ENCODE measurements around the gene ELAC2. TPM values are rescaled to one million over a fixed set of nuclear protein-coding genes. Genes with fewer than 3 reads are reported as not detected.

The ELAC2 gene
- total RNA-seq, 2 donors from 2014 or later, result 66.9 to 104 TPM

GRCh38 chr17:13010959-13011358, 6.9 kb downstream of the ELAC2 start:
- intact Hi-C loops (cut with DNase I), result no loop called here
- no peak for TF ChIP-seq POLR2A (IDR thresholded peaks at IDR 0.05)
- TF ChIP-seq POLR2AphosphoS5 (IDR thresholded peaks at IDR 0.05), result no peak
- TF ChIP-seq CTCF (IDR thresholded peaks at IDR 0.05), result no peak
- 87% methylated on average over 7 of the region's 7 CpGs for WGBS

GRCh38 chr17:13008461-13008860, 9.4 kb downstream of the ELAC2 start:
- DNase-seq (ENCODE audit: low spot score), result no peak
- peaks cover 6 to 13% of the 10 kb centered on the region in 2 donors for H3K36me3 ChIP-seq
- H3K27me3 ChIP-seq (replicated peaks; ENCODE audit: insufficient read depth), result no peaks in the 10 kb centered on the region
- WGBS, result 91% methylated on average over 8 of the region's 8 CpGs
- H3K4me3 ChIP-seq, result no peak overlapping the region
- no peaks in the 10 kb centered on the region for H3K9me3 ChIP-seq
- no peaks in the 10 kb centered on the region for H3K4me1 ChIP-seq (replicated peaks)
- no peak overlapping the region for H3K27ac ChIP-seq
- intact Hi-C loops (cut with DNase I), result loop anchor here (10.0 kb wide), 1 partner anchor 344 kb away; the partner anchor contains the start of gene MYOCD
- TF ChIP-seq POLR2AphosphoS5 (IDR thresholded peaks at IDR 0.05), result no peak
- no peak for TF ChIP-seq CTCF (IDR thresholded peaks at IDR 0.05)
- no peak for TF ChIP-seq POLR2A (IDR thresholded peaks at IDR 0.05)

More at GRCh38 chr17:13010959-13011358, 6.9 kb downstream of the ELAC2 start:
- Histone ChIP-seq H3K36me3 (peaks cover 0 to 13% of the 10 kb centered on the region in 2 donors), H3K4me1 (replicated peaks) (no peaks in the 10 kb centered on the region), H3K4me3 (no peak overlapping the region), H3K27me3 (replicated peaks; ENCODE audit: insufficient read depth) (no peaks in the 10 kb centered on the region), H3K9me3 (no peaks in the 10 kb centered on the region), H3K27ac (no peak overlapping the region)
- DNase-seq (ENCODE audit: low spot score), result no peak

- H3K27me3 ChIP-seq (replicated peaks; ENCODE audit: insufficient read depth), result no peaks in the 10 kb centered on the region
- no peak for DNase-seq (ENCODE audit: low spot score)
- 88% methylated on average over 6 of the region's 6 CpGs for WGBS
- no peak overlapping the region for H3K4me3 ChIP-seq
- peaks cover 7% of the 10 kb centered on the region in 2 donors for H3K36me3 ChIP-seq
- TF ChIP-seq CTCF (IDR thresholded peaks at IDR 0.05) (no peak), POLR2A (IDR thresholded peaks at IDR 0.05) (no peak), POLR2AphosphoS5 (IDR thresholded peaks at IDR 0.05) (no peak)
- peaks cover 7% of the 10 kb centered on the region for H3K4me1 ChIP-seq (replicated peaks)
- H3K9me3 ChIP-seq, result no peaks in the 10 kb centered on the region
- intact Hi-C loops (cut with DNase I), result loop anchor here (10.0 kb wide), 1 partner anchor 341 kb away; the partner anchor contains the start of gene MYOCD
- no peak overlapping the region for H3K27ac ChIP-seq
Measured at GRCh38 chr17:13005530-13005929, 12.3 kb downstream of the ELAC2 start.

GRCh38 chr17:13004336-13004735, 13.5 kb downstream of the ELAC2 start:
- TF ChIP-seq POLR2AphosphoS5 (IDR thresholded peaks at IDR 0.05), result no peak
- no peak for TF ChIP-seq POLR2A (IDR thresholded peaks at IDR 0.05)
- Histone ChIP-seq H3K4me3 (no peak overlapping the region), H3K9me3 (no peaks in the 10 kb centered on the region), H3K4me1 (replicated peaks) (peaks cover 7% of the 10 kb centered on the region), H3K27me3 (replicated peaks; ENCODE audit: insufficient read depth) (no peaks in the 10 kb centered on the region), H3K27ac (no peak overlapping the region), H3K36me3 (peaks cover 12 to 13% of the 10 kb centered on the region in 2 donors)
- DNase-seq (ENCODE audit: low spot score), result no peak
- WGBS, result 56% methylated on average over 4 of the region's 4 CpGs
- intact Hi-C loops (cut with DNase I), result loop anchor here (5.0 to 10.0 kb wide), 3 partner anchors 340 to 822 kb away; partner anchors contain the start of gene MYOCD

GRCh38 chr17:13003927-13004326, 13.9 kb downstream of the ELAC2 start:
- no peak for DNase-seq (ENCODE audit: low spot score)
- peaks cover 12 to 13% of the 10 kb centered on the region in 2 donors for H3K36me3 ChIP-seq
- H3K9me3 ChIP-seq, result no peaks in the 10 kb centered on the region
- no peak overlapping the region for H3K4me3 ChIP-seq
- WGBS, result 84% methylated on average over 6 of the region's 6 CpGs
- no peaks in the 10 kb centered on the region for H3K27me3 ChIP-seq (replicated peaks; ENCODE audit: insufficient read depth)
- peaks cover 7% of the 10 kb centered on the region for H3K4me1 ChIP-seq (replicated peaks)
- H3K27ac ChIP-seq, result no peak overlapping the region
- TF ChIP-seq POLR2AphosphoS5 (IDR thresholded peaks at IDR 0.05) (no peak), POLR2A (IDR thresholded peaks at IDR 0.05) (no peak)
- intact Hi-C loops (cut with DNase I), result loop anchor here (5.0 to 10.0 kb wide), 3 partner anchors 339 to 822 kb away; partner anchors contain the start of gene MYOCD

- no peak for TF ChIP-seq POLR2A (IDR thresholded peaks at IDR 0.05)
- no peak for TF ChIP-seq POLR2AphosphoS5 (IDR thresholded peaks at IDR 0.05)
- TF ChIP-seq CTCF (IDR thresholded peaks at IDR 0.05), result no peak
- intact Hi-C loops (cut with DNase I), result loop anchor here (5.0 to 10.0 kb wide), 3 partner anchors 339 to 821 kb away; partner anchors contain the start of gene MYOCD
- WGBS, result 70% methylated on average over 6 of the region's 9 CpGs
- H3K27ac ChIP-seq, result no peak overlapping the region
- peaks cover 7% of the 10 kb centered on the region for H3K4me1 ChIP-seq (replicated peaks)
- H3K27me3 ChIP-seq (replicated peaks; ENCODE audit: insufficient read depth), result no peaks in the 10 kb centered on the region
- H3K36me3 ChIP-seq, result peaks cover 12 to 13% of the 10 kb centered on the region in 2 donors
- DNase-seq (ENCODE audit: low spot score), result no peak
- no peak overlapping the region for H3K4me3 ChIP-seq
- H3K9me3 ChIP-seq, result no peaks in the 10 kb centered on the region
Measured at GRCh38 chr17:13003454-13003851, 14.4 kb downstream of the ELAC2 start.
